Parietal lobe (tissue), 1 donor: ENCODE results near the gene HEXA. TPM values are rescaled to one million over a fixed set of nuclear protein-coding genes. Genes with fewer than 3 reads are reported as not detected.

Source experiments
- total RNA-seq: library from RNA; depleted of rRNA; stranded (reverse); fragments of >200 nt; gene quantifications from one replicate; pipeline ENCODE4 v1.2.3, GENCODE V29; 2014

Gene HEXA
- total RNA-seq: 60.4 TPM

DNA sequence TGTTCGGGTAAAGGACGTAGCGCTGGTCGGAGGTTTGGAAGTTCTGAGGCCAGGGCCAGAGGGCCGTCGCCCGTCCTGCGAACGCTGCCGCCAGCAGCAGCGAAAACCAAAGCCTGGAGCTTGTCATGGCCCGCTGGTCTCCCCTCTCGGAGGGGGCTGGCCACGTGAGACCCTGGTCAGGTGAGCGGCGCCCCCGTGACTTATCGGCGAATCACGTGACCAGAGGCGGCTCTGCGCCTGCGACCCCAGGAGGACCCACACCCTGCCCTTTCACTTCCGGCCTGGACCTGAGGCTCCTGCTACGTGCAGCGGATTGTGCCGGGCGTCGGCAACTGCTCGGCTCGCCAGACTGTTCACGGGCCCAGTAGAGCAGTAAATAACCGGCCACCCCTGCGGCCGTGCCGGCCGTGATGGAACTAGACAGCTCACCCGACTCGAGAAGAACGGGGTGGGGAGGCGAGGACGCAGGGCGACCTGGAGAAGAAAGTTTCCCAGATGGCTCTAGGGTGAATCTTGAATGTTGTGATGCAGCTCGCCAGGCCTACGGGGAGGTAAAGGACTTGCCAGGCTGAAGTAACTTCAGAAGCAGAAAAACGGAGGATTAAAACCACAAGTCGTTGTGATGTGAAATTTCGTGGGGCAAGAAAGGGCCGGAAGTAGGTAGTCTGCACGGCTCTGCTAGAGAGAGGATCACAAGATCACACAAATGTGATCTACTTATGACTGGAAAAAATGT, at the start of gene HEXA:
HEXA (minus strand) TSS at position 169 of the 736 bp plus-strand sequence; CDS start at position 127, 42 bp downstream.

GRCh38 chr15:72397796-72398588, 22.2 kb upstream of the HEXA start, which contains the start of gene TMEM202:
TSS of gene TMEM202 (plus strand) at chr15:72398305. CDS start at chr15:72398327, 22 bp downstream.

GRCh38 chr15:72319985-72320671, 55.7 kb downstream of the HEXA start, which contains the start of gene CELF6:
TSS of gene CELF6 (minus strand) at chr15:72320157. CDS start at chr15:72319874, 283 bp downstream.

Other genes starting within 250 kb of the HEXA start
- gene GRAMD2A, start 178.2 kb downstream of the HEXA start, total RNA-seq: 0.94 TPM
- 306 TPM for gene PKM, start 144.8 kb downstream of the HEXA start, total RNA-seq
- 102 TPM for gene PARP6, start 103.5 kb downstream of the HEXA start, total RNA-seq
- 15.7 TPM for gene CELF6, start 55.9 kb downstream of the HEXA start, total RNA-seq
- not detected for gene TMEM202, start 22.3 kb upstream of the HEXA start, total RNA-seq
- 83.3 TPM for gene ARIH1, start 98.3 kb upstream of the HEXA start, total RNA-seq